Activated T-helper 1 cell treated with anti-CD3 and anti-CD28 coated beads, Interleukin-2, amount 50 U/mL, for 16 hours (primary cell): ENCODE results near the gene CDK13.
"Not testable (repeated sequence)": the region's sequence is repeated elsewhere in the genome, so short reads cannot be mapped to it uniquely, and the experiment has no call there.

Source experiments
- DNase-seq, 2 donors: peaks; one replicate each; pipeline ENCODE4 v3.0.0-alpha.2; 2020; ENCODE audit warnings: low read depth in 1 of 2, low spot score in 1 of 2

CDK13 gene

DNA sequence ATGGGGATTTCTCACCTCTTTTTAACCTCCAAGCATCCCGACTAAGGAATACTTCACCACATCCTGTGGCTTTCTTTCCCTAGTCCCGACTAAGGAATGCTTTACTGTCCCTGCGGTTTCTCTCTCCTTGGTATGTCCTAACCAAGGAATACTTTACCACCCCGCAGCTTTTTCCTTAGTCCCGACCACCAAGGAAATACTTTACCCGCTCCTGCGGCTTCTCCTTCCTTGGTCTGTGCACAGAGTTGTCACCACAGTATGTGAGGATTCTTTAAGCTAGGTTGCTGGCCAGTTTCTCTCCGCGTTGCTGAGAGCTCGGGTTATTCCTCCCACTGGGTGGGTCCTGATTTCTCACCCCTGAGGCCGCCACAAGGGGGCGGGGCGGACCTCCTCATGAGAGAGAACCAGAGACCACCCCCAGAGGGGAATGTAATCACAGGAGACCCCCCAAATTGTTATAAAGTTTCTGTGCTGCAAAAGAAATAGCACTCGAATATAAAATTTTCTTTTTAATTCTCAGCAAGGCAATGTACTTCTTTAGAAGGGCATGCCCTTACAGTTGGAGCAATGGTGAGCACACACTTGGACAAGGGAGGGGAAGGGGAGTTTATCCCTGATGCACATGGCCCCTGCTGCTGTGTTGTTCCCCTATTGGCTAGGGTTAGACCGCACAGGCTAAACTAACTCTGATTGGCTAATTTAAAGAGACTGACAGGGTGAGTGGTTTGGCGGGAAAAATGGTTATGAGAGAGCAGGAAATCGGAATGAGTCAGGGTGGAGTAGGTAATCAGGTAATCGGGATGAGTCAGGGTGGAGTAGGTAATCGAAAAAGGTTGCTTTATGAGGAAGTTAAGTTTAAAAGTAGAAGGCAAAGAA lies 197.6 kb downstream of the CDK13 start:
- no peak for DNase-seq

DNA sequence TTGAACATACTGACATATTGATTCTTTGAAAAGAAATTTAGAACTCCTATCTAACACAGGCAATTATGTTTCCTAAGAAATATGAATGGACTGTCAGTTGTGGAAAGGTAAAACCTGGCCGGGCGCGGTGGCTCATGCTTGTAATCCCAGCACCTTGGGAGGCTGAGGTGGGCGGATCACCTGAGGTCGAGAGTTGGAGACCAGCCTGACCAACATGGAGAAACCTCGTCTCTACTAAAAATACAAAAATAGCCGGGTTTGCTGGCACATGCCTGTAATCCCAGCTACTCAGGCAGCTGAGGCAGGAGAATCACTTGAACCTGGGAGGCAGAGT lies 198.2 kb downstream of the CDK13 start:
- DNase-seq: not testable (repeated sequence)

DNA sequence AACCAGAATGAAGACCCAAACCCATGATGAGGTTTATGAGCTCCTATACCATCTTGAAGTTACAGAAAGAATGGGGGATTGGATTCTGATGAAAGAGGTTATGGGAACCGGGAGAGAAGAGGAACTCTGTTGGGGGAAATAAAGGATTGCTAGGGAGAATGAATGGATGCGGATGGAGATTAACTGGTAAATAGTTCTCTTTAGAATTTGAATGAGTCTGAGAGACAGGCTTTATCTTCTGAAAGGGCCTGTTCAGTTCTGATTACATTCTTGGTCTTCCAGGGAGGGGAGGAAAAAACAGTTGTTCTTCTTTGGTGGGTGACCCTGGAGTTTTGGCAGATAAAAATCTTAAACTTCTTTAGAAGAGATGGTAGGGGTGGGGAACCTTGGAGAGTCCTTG lies 198.6 kb downstream of the CDK13 start:
- no peak for DNase-seq
